Measurements from ENCODE around the gene NLRP8.
"Not testable (repeated sequence)": the region's sequence is repeated elsewhere in the genome, so short reads cannot be mapped to it uniquely, and the experiment has no call there.

The NLRP8 gene

GRCh38 chr19:55929258-55929657, 18.4 kb upstream of the NLRP8 start:
- H3K27ac ChIP-seq (ENCODE audit: low read depth, low read length); H3K27me3 ChIP-seq (ENCODE audit: control insufficient read depth, insufficient read depth, low read length); H3K9ac ChIP-seq (ENCODE audit: low read depth, low read length); H3K4me3 ChIP-seq (ENCODE audit: low read depth, low read length); H3K4me1 ChIP-seq (ENCODE audit: control insufficient read depth, insufficient read depth, low read length); H3K36me3 ChIP-seq (ENCODE audit: control insufficient read depth, insufficient read depth, low read length): not testable (repeated sequence)
- peaks cover 78% of the 10 kb centered on the region for H3K9me3 ChIP-seq (ENCODE audit: control insufficient read depth, insufficient read depth, low read length)

DNA sequence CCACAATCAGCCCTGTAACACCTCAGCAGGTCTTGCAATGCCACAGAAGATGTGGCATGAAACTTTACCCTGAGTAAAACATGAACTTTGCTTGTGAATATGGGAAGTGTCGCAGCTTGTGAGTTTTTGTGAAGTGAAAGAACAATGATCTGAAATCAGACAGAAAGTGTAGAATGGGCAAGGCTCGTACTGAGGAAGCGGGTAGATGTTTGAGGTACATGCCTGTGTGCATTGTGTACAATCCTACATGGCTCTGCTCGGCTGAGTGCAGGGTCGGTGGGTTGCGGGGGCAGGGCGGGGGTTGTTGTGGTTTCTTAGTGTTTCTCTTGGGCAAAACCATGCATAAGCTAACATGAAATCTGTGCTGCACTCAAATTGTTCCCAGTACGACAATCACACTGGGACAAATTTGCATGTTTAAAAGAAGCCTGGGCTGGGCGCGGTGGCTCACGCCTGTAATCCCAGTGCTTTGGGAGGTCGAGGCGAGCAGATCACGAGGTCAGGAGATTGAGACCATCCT, 16.6 kb upstream of the NLRP8 start:
- Histone ChIP-seq H3K9me3 (ENCODE audit: control insufficient read depth, insufficient read depth, low read length) (peaks cover 78% of the 10 kb centered on the region), H3K27me3 (ENCODE audit: control insufficient read depth, insufficient read depth, low read length) (no peaks in the 10 kb centered on the region), H3K9ac (ENCODE audit: low read depth, low read length) (no peak overlapping the region), H3K36me3 (ENCODE audit: control insufficient read depth, insufficient read depth, low read length) (no peaks in the 10 kb centered on the region), H3K4me1 (ENCODE audit: control insufficient read depth, insufficient read depth, low read length) (no peaks in the 10 kb centered on the region), H3K27ac (ENCODE audit: low read depth, low read length) (no peak overlapping the region), H3K4me3 (ENCODE audit: low read depth, low read length) (no peak overlapping the region)

GRCh38 chr19:55931936-55932386, 15.7 kb upstream of the NLRP8 start, which contains the start of gene NLRP13:
Gene NLRP13, minus strand, starts transcription at chr19:55932336. Its CDS starts 25 bp downstream, at chr19:55932311.
- Histone ChIP-seq H3K27me3 (ENCODE audit: control insufficient read depth, insufficient read depth, low read length) (no peaks in the 10 kb centered on the region), H3K4me3 (ENCODE audit: low read depth, low read length) (no peak within 1 kb of the TSS; the same call in 1 of the 2 replicates), H3K9me3 (ENCODE audit: control insufficient read depth, insufficient read depth, low read length) (peaks cover 75% of the 10 kb centered on the region), H3K36me3 (ENCODE audit: control insufficient read depth, insufficient read depth, low read length) (no peaks in the 10 kb centered on the region), H3K27ac (ENCODE audit: low read depth, low read length) (no peak within 1 kb of the TSS), H3K4me1 (ENCODE audit: control insufficient read depth, insufficient read depth, low read length) (no peaks in the 10 kb centered on the region), H3K9ac (ENCODE audit: low read depth, low read length) (no peak within 1 kb of the TSS)

DNA sequence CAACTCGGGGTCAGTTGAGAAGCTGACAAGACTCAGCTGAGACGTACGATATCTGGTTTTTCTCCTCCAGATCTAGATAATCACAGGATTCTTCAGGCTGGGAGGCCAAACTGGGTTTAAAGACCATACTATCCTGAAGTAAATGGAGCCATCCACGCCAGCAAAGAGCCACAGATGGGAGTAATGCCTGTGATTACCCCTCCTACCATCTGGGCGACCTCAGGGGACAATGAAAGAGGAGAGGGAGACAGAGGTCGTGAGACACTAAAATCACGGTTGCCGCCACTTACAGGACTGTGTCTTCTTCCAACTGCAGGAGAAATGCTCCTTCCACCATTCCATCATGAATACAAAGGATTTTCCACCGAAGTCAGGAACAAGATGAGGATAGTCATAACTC, 12.4 kb upstream of the NLRP8 start:
- no peaks in the 10 kb centered on the region for H3K27me3 ChIP-seq (ENCODE audit: control insufficient read depth, insufficient read depth, low read length)
- H3K4me1 ChIP-seq (ENCODE audit: control insufficient read depth, insufficient read depth, low read length): no peaks in the 10 kb centered on the region
- peaks cover 81% of the 10 kb centered on the region for H3K9me3 ChIP-seq (ENCODE audit: control insufficient read depth, insufficient read depth, low read length)

GRCh38 chr19:55939206-55939605, 8.4 kb upstream of the NLRP8 start:
- H3K4me1 ChIP-seq (ENCODE audit: control insufficient read depth, insufficient read depth, low read length): no peaks in the 10 kb centered on the region
- H3K27ac ChIP-seq (ENCODE audit: low read depth, low read length): no peak overlapping the region
- no peak overlapping the region for H3K9ac ChIP-seq (ENCODE audit: low read depth, low read length)
- H3K9me3 ChIP-seq (ENCODE audit: control insufficient read depth, insufficient read depth, low read length): peaks cover 84% of the 10 kb centered on the region
- H3K4me3 ChIP-seq (ENCODE audit: low read depth, low read length): no peak overlapping the region
- no peaks in the 10 kb centered on the region for H3K36me3 ChIP-seq (ENCODE audit: control insufficient read depth, insufficient read depth, low read length)
- H3K27me3 ChIP-seq (ENCODE audit: control insufficient read depth, insufficient read depth, low read length): no peaks in the 10 kb centered on the region

More for the DNA sequence above, 12.4 kb upstream of the NLRP8 start:
- no peak overlapping the region for H3K27ac ChIP-seq (ENCODE audit: low read depth, low read length)
- no peak overlapping the region for H3K9ac ChIP-seq (ENCODE audit: low read depth, low read length)
- no peak overlapping the region for H3K4me3 ChIP-seq (ENCODE audit: low read depth, low read length)
- no peaks in the 10 kb centered on the region for H3K36me3 ChIP-seq (ENCODE audit: control insufficient read depth, insufficient read depth, low read length)

- Histone ChIP-seq H3K4me1 (ENCODE audit: control insufficient read depth, insufficient read depth, low read length) (no peaks in the 10 kb centered on the region), H3K9me3 (ENCODE audit: control insufficient read depth, insufficient read depth, low read length) (peaks cover 78% of the 10 kb centered on the region)
Measured at GRCh38 chr19:55940306-55940705, 7.3 kb upstream of the NLRP8 start.

GRCh38 chr19:55950566-55950965, 2.9 kb downstream of the NLRP8 start:
- H3K27me3 ChIP-seq (ENCODE audit: control insufficient read depth, insufficient read depth, low read length); H3K4me3 ChIP-seq (ENCODE audit: low read depth, low read length); H3K27ac ChIP-seq (ENCODE audit: low read depth, low read length); H3K4me1 ChIP-seq (ENCODE audit: control insufficient read depth, insufficient read depth, low read length); H3K9ac ChIP-seq (ENCODE audit: low read depth, low read length); H3K36me3 ChIP-seq (ENCODE audit: control insufficient read depth, insufficient read depth, low read length): not testable (repeated sequence)
- H3K9me3 ChIP-seq (ENCODE audit: control insufficient read depth, insufficient read depth, low read length): peaks cover 78% of the 10 kb centered on the region

More at GRCh38 chr19:55940306-55940705, 7.3 kb upstream of the NLRP8 start:
- no peak overlapping the region for H3K9ac ChIP-seq (ENCODE audit: low read depth, low read length)
- no peaks in the 10 kb centered on the region for H3K36me3 ChIP-seq (ENCODE audit: control insufficient read depth, insufficient read depth, low read length)
- no peak overlapping the region for H3K4me3 ChIP-seq (ENCODE audit: low read depth, low read length)
- no peak overlapping the region for H3K27ac ChIP-seq (ENCODE audit: low read depth, low read length)
- no peaks in the 10 kb centered on the region for H3K27me3 ChIP-seq (ENCODE audit: control insufficient read depth, insufficient read depth, low read length)

DNA sequence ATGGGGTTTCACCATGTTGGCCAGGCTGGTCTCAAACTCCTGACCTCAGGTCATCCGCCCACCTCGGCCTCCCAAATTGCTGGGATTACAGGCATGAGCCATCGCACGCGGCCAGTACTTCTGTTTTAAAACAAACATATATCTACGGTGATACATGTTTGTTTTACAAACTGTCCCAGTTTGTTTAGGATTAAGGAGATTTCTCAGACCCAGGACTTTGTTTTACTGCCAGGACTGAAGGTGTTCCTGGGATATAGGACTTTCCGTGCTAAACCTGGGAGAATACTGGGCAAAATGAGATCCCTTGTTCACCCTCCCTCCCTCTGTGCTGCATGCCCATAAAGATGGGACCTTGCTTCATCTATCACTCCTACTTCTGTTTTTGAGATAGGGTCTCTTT, 8.8 kb downstream of the NLRP8 start:
- Histone ChIP-seq H3K27me3 (ENCODE audit: control insufficient read depth, insufficient read depth, low read length) (no peaks in the 10 kb centered on the region), H3K27ac (ENCODE audit: low read depth, low read length) (no peak overlapping the region), H3K9ac (ENCODE audit: low read depth, low read length) (no peak overlapping the region), H3K36me3 (ENCODE audit: control insufficient read depth, insufficient read depth, low read length) (no peaks in the 10 kb centered on the region), H3K4me1 (ENCODE audit: control insufficient read depth, insufficient read depth, low read length) (no peaks in the 10 kb centered on the region), H3K4me3 (ENCODE audit: low read depth, low read length) (no peak overlapping the region), H3K9me3 (ENCODE audit: control insufficient read depth, insufficient read depth, low read length) (peaks cover 72% of the 10 kb centered on the region)

- Histone ChIP-seq H3K27me3 (ENCODE audit: control insufficient read depth, insufficient read depth, low read length) (no peaks in the 10 kb centered on the region), H3K4me3 (ENCODE audit: low read depth, low read length) (no peak overlapping the region), H3K9ac (ENCODE audit: low read depth, low read length) (no peak overlapping the region), H3K27ac (ENCODE audit: low read depth, low read length) (no peak overlapping the region), H3K36me3 (ENCODE audit: control insufficient read depth, insufficient read depth, low read length) (no peaks in the 10 kb centered on the region), H3K4me1 (ENCODE audit: control insufficient read depth, insufficient read depth, low read length) (no peaks in the 10 kb centered on the region), H3K9me3 (ENCODE audit: control insufficient read depth, insufficient read depth, low read length) (peaks cover 75% of the 10 kb centered on the region)
Measured at GRCh38 chr19:55958356-55958755, 10.7 kb downstream of the NLRP8 start.

- Histone ChIP-seq H3K36me3 (ENCODE audit: control insufficient read depth, insufficient read depth, low read length) (no peaks in the 10 kb centered on the region), H3K9ac (ENCODE audit: low read depth, low read length) (no peak overlapping the region), H3K27me3 (ENCODE audit: control insufficient read depth, insufficient read depth, low read length) (no peaks in the 10 kb centered on the region), H3K27ac (ENCODE audit: low read depth, low read length) (no peak overlapping the region), H3K4me1 (ENCODE audit: control insufficient read depth, insufficient read depth, low read length) (no peaks in the 10 kb centered on the region), H3K9me3 (ENCODE audit: control insufficient read depth, insufficient read depth, low read length) (peaks cover 75% of the 10 kb centered on the region), H3K4me3 (ENCODE audit: low read depth, low read length) (no peak overlapping the region; the same call in 1 of the 2 replicates)
Measured at GRCh38 chr19:55959996-55960675, 12.5 kb downstream of the NLRP8 start.

DNA sequence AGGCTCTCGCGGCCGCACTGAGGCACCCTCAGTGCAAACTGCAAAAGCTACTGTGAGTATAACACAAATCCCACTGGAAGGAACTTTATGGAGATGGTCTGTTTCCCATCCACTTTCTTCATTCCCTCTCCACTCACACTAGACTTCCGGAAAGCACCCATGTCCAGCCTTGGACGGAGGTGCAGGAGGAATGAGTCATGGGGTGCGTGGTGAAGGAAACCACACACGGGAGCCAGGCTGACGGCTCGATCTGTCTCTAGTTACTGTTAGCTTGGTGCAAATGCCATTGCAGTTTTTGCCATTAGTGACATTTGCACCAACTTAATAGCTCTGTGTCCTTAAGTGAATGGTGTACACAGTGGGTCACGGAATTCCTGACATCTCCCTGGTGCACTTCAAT, 14.6 kb downstream of the NLRP8 start:
- H3K9me3 ChIP-seq (ENCODE audit: control insufficient read depth, insufficient read depth, low read length): peaks cover 69% of the 10 kb centered on the region
- H3K36me3 ChIP-seq (ENCODE audit: control insufficient read depth, insufficient read depth, low read length): no peaks in the 10 kb centered on the region
- no peaks in the 10 kb centered on the region for H3K4me1 ChIP-seq (ENCODE audit: control insufficient read depth, insufficient read depth, low read length)
- H3K4me3 ChIP-seq (ENCODE audit: low read depth, low read length): no peak overlapping the region
- no peaks in the 10 kb centered on the region for H3K27me3 ChIP-seq (ENCODE audit: control insufficient read depth, insufficient read depth, low read length)
- no peak overlapping the region for H3K27ac ChIP-seq (ENCODE audit: low read depth, low read length)
- no peak overlapping the region for H3K9ac ChIP-seq (ENCODE audit: low read depth, low read length)
